MM.1S (cell line): ENCODE measurements around the gene EN1.

ENCODE experiments used
- DNase-seq: peaks from one replicate; pipeline ENCODE4 v3.0.0-alpha.2; 2015
- H2AFZ ChIP-seq: fragments of 300-600 bp; sonication (generic); 2 replicates; pipeline ENCODE4 v1.6.0; 2016; ENCODE audit warnings: antibody characterized with exemption, low read length
- H3F3A ChIP-seq: fragments of 300-600 bp; sonication (generic); 2 replicates; pipeline ENCODE4 v1.6.1; 2016; ENCODE audit warnings: mild to moderate bottlenecking, antibody characterized with exemption, low read length, moderate library complexity, mixed read lengths; ENCODE audit not compliant: insufficient read depth
- H3K27ac ChIP-seq: fragments of 300-600 bp; sonication (generic); 2 replicates; pipeline ENCODE4 v1.5.1; 2016; ENCODE audit warnings: mild to moderate bottlenecking, low read length
- H3K27me3 ChIP-seq: fragments of 300-600 bp; sonication (generic); replicated peaks from 2 replicates; pipeline ENCODE4 v1.6.0; 2016; ENCODE audit warnings: low read length; ENCODE audit not compliant: insufficient read depth
- H3K36me3 ChIP-seq: fragments of 300-600 bp; sonication (generic); replicated peaks from 2 replicates; pipeline ENCODE4 v1.6.1; 2016; ENCODE audit warnings: mild to moderate bottlenecking, low read length, mixed read lengths; ENCODE audit not compliant: insufficient read depth
- H3K4me1 ChIP-seq: fragments of 300-600 bp; sonication (generic); 2 replicates; pipeline ENCODE4 v1.6.1; 2016; ENCODE audit warnings: low read length, mixed read lengths
- H3K4me2 ChIP-seq: fragments of 300-600 bp; sonication (generic); 2 replicates; pipeline ENCODE4 v1.6.0; 2016; ENCODE audit warnings: low read depth, low read length
- H3K4me3 ChIP-seq: fragments of 300-600 bp; sonication (generic); 2 replicates; pipeline ENCODE4 v1.5.1; 2016; ENCODE audit warnings: low read length, mixed read lengths
- H3K79me2 ChIP-seq: fragments of 300-600 bp; sonication (generic); 2 replicates; pipeline ENCODE4 v1.6.1; 2016; ENCODE audit warnings: mixed run types, low read length, mixed read lengths
- H3K9ac ChIP-seq: fragments of 300-600 bp; sonication (generic); 2 replicates; pipeline ENCODE4 v1.6.1; 2016; ENCODE audit warnings: low read length, mixed read lengths
- H3K9me2 ChIP-seq: fragments of 300-600 bp; sonication (generic); replicated peaks from 2 replicates; pipeline ENCODE4 v1.6.1; 2016; ENCODE audit warnings: mild to moderate bottlenecking, low read length, mixed read lengths; ENCODE audit not compliant: insufficient read depth
- H3K9me3 ChIP-seq: fragments of 300-600 bp; sonication (generic); replicated peaks from 2 replicates; pipeline ENCODE4 v1.6.1; 2016; ENCODE audit warnings: mild to moderate bottlenecking, low read length, mixed read lengths; ENCODE audit not compliant: insufficient read depth
- H4K20me1 ChIP-seq: fragments of 300-600 bp; sonication (generic); 2 replicates; pipeline ENCODE4 v1.6.1; 2016; ENCODE audit warnings: mild to moderate bottlenecking, low read length, moderate library complexity, mixed read lengths; ENCODE audit not compliant: insufficient read depth
- EZH2 ChIP-seq: fragments of 300-600 bp; sonication (generic); optimal IDR thresholded peaks from 2 replicates; pipeline ENCODE3; 2017; ENCODE audit warnings: low read depth, mild to moderate bottlenecking, antibody characterized with exemption, low read length, mixed read lengths
- EZH2phosphoT487 ChIP-seq: fragments of 300-600 bp; sonication (generic); IDR thresholded peaks from 2 replicates; pipeline ENCODE4 v1.6.1; 2018; ENCODE audit warnings: antibody characterized with exemption, low read length
- TF ChIP-seq, protein P1 (sequence below): fragments of 300-600 bp; sonication (generic); IDR thresholded peaks from 2 replicates; pipeline ENCODE4 v1.5.1; 2016; ENCODE audit warnings: antibody characterized with exemption, low read length, mixed read lengths

Gene EN1

DNA sequence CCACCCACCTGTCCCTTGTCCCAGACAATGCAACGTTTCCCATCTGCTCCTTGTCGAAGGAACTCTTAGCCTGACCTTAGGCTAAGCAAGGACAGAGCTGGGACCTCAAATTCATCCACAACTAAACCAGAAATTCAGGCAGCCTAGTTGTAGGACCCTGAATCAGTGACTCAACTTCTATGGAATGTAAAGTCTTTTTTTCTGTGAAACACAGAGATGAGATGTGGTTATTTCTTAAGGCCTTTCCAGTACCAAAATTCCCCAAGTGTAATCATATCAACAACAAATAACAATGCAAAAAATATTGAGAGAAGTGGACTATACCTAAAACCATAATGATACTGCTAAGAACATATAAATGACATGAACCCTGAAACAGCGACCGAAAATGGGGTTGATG is 46.7 kb downstream of the EN1 start:
- Histone ChIP-seq H3K79me2 (no peaks in the 10 kb centered on the region), H2AFZ (no peak overlapping the region), H3F3A (no peaks in the 10 kb centered on the region), H3K36me3 (no peaks in the 10 kb centered on the region), H3K9me2 (no peaks in the 10 kb centered on the region), H3K4me2 (no peak overlapping the region), H3K9ac (no peak overlapping the region), H3K4me3 (no peak overlapping the region), H3K27me3 (no peaks in the 10 kb centered on the region), H3K4me1 (no peaks in the 10 kb centered on the region), H3K9me3 (no peaks in the 10 kb centered on the region), H3K27ac (no peak overlapping the region), H4K20me1 (no peaks in the 10 kb centered on the region)
- TF ChIP-seq, protein P1, sequence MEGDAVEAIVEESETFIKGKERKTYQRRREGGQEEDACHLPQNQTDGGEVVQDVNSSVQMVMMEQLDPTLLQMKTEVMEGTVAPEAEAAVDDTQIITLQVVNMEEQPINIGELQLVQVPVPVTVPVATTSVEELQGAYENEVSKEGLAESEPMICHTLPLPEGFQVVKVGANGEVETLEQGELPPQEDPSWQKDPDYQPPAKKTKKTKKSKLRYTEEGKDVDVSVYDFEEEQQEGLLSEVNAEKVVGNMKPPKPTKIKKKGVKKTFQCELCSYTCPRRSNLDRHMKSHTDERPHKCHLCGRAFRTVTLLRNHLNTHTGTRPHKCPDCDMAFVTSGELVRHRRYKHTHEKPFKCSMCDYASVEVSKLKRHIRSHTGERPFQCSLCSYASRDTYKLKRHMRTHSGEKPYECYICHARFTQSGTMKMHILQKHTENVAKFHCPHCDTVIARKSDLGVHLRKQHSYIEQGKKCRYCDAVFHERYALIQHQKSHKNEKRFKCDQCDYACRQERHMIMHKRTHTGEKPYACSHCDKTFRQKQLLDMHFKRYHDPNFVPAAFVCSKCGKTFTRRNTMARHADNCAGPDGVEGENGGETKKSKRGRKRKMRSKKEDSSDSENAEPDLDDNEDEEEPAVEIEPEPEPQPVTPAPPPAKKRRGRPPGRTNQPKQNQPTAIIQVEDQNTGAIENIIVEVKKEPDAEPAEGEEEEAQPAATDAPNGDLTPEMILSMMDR, result no peak
- no peak for TF ChIP-seq EZH2
- no peak for TF ChIP-seq EZH2phosphoT487
- DNase-seq, result no peak

DNA sequence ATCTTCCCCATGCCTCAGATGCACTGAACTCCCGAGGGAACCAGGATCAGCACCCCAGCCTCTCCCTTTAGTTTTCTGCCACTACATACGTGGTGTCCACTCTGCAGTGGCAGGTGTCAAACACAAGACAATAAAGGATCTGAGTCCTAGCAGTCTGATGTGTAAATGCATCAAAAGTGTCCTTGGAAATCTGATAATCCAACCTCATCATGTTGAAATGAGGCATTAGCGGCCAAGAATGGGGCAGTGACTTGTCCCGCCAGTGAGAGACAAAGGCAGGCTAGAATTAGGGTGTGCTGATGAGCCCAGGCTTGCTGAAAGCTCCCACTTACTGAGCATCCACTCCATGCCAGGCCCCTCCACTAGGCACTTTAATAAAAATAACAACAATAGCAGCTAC is 52.9 kb downstream of the EN1 start:
- DNase-seq, result no peak
- Histone ChIP-seq H3K4me3 (no peak overlapping the region), H3K9me2 (no peaks in the 10 kb centered on the region), H3K27me3 (no peaks in the 10 kb centered on the region), H4K20me1 (no peaks in the 10 kb centered on the region), H3K9ac (no peak overlapping the region), H3K4me1 (no peaks in the 10 kb centered on the region), H3F3A (no peaks in the 10 kb centered on the region), H3K4me2 (no peak overlapping the region), H3K36me3 (no peaks in the 10 kb centered on the region), H3K27ac (no peak overlapping the region), H3K79me2 (no peaks in the 10 kb centered on the region), H2AFZ (no peak overlapping the region), H3K9me3 (no peaks in the 10 kb centered on the region)
- TF ChIP-seq, protein P1, result no peak
- TF ChIP-seq EZH2 (no peak), EZH2phosphoT487 (no peak)
